SU-DHL-6 (cell line): ENCODE measurements around the gene MOGAT3.

Experiments used
- H2AFZ ChIP-seq: fragments of 200-600 bp; sonication (generic); 2 replicates; pipeline ENCODE4 v1.6.1; 2014; ENCODE audit warnings: low read depth, mild to moderate bottlenecking, moderate library complexity, mixed read lengths, antibody characterized with exemption, low read length; ENCODE audit not compliant: severe bottlenecking
- H3F3A ChIP-seq: fragments of 200-600 bp; shearing (Covaris generic); 2 replicates; pipeline ENCODE4 v1.6.0; 2016; ENCODE audit warnings: antibody characterized with exemption, mild to moderate bottlenecking; ENCODE audit not compliant: insufficient read depth
- H3K27ac ChIP-seq: fragments of 200-600 bp; sonication (generic); 2 replicates; pipeline ENCODE4 v1.5.1; 2016; ENCODE audit warnings: low read depth, mild to moderate bottlenecking, low read length, moderate library complexity, mixed read lengths
- H3K27me3 ChIP-seq: fragments of 200-600 bp; sonication (generic), shearing (Covaris generic); 2 replicates; pipeline ENCODE4 v1.6.0; 2014; ENCODE audit warnings: mild to moderate bottlenecking, low read length
- H3K36me3 ChIP-seq: fragments of 200-600 bp; sonication (generic); 2 replicates; pipeline ENCODE4 v1.6.1; 2014; ENCODE audit warnings: mild to moderate bottlenecking, low read length, mixed read lengths
- H3K4me2 ChIP-seq: fragments of 300-600, 200-600 bp; shearing (Covaris generic), sonication (generic); 2 replicates; pipeline ENCODE4 v1.6.0; 2014; ENCODE audit warnings: low read length, low read depth, mild to moderate bottlenecking; ENCODE audit not compliant: poor library complexity, severe bottlenecking
- H3K4me3 ChIP-seq: fragments of 200-600 bp; sonication (generic); 2 replicates; pipeline ENCODE4 v1.5.1; 2014; ENCODE audit warnings: antibody characterized with exemption, low read length, mild to moderate bottlenecking, mixed read lengths; ENCODE audit not compliant: insufficient read depth, poor library complexity, severe bottlenecking
- H3K79me2 ChIP-seq: fragments of 200-600 bp; sonication (generic); 2 replicates; pipeline ENCODE4 v1.6.1; 2014; ENCODE audit warnings: mild to moderate bottlenecking, low read length, moderate library complexity; ENCODE audit not compliant: insufficient read depth
- H3K9ac ChIP-seq: fragments of 200-600 bp; sonication (generic); 2 replicates; pipeline ENCODE4 v1.7.0; 2014; ENCODE audit warnings: mild to moderate bottlenecking, low read length
- H3K9me2 ChIP-seq: fragments of 200-600 bp; sonication (generic); replicated peaks from 2 replicates; pipeline ENCODE4 v1.6.1; 2014; ENCODE audit warnings: low read length; ENCODE audit not compliant: insufficient read depth
- H3K9me3 ChIP-seq: fragments of 200-600 bp; sonication (generic); 2 replicates; pipeline ENCODE4 v1.6.1; 2014; ENCODE audit warnings: low read length, mixed read lengths; ENCODE audit not compliant: insufficient read depth
- H4K20me1 ChIP-seq: fragments of 200-600 bp; sonication (generic); 2 replicates; pipeline ENCODE4 v1.6.1; 2014; ENCODE audit warnings: low read depth, mild to moderate bottlenecking, antibody characterized with exemption, low read length, moderate library complexity, mixed read lengths
- CTCF ChIP-seq: fragments of 200-600 bp; sonication (generic); IDR thresholded peaks from one replicate; pipeline ENCODE4 v1.5.1; 2017; ENCODE audit warnings: antibody characterized with exemption, mild to moderate bottlenecking, low read length, moderate library complexity; ENCODE audit not compliant: insufficient read depth, poor library complexity, severe bottlenecking
- EZH2phosphoT487 ChIP-seq: fragments of 200-600 bp; sonication (generic), shearing (Covaris generic); conservative IDR thresholded peaks from 2 replicates; pipeline ENCODE4 v1.6.1; 2018; ENCODE audit warnings: mild to moderate bottlenecking, antibody characterized with exemption, low read length, moderate library complexity, mixed read lengths

MOGAT3 gene

GRCh38 chr7:101177644-101178043, 23.2 kb downstream of the MOGAT3 start:
- TF ChIP-seq EZH2phosphoT487 (no peak), CTCF (no peak)
- H2AFZ ChIP-seq = no peak overlapping the region
- no peak overlapping the region for H3K9ac ChIP-seq
- H4K20me1 ChIP-seq = no peaks in the 10 kb centered on the region
- H3K4me3 ChIP-seq = no peak overlapping the region
- no peak overlapping the region for H3K4me2 ChIP-seq
- H3K27me3 ChIP-seq = no peaks in the 10 kb centered on the region
- H3K9me3 ChIP-seq = no peaks in the 10 kb centered on the region
- H3F3A ChIP-seq = no peaks in the 10 kb centered on the region
- no peaks in the 10 kb centered on the region for H3K36me3 ChIP-seq
- H3K27ac ChIP-seq = no peak overlapping the region
- no peaks in the 10 kb centered on the region for H3K9me2 ChIP-seq
- H3K79me2 ChIP-seq = no peaks in the 10 kb centered on the region

DNA sequence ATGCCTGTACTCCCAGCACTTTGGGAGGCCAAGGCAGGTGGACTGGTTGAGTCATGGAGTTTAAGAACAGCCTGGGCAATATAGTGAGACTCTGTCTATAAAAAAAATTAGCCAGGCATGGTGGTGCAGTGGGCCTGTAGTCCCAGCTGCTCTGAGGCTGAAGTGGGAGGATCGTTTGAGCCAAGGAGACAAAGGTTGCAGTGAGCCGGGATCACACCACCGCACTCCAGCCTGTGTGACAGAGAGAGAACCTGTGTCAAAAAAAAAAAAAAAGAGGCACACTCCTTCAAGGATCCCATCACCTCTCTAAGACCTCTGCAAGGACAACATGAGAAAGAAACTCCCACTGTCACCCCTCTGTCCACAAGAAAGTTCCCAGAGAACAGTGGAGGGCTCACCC, 25.2 kb downstream of the MOGAT3 start:
- no peaks in the 10 kb centered on the region for H3K9me2 ChIP-seq
- no peak for TF ChIP-seq EZH2phosphoT487
- no peak for TF ChIP-seq CTCF
- H3K36me3 ChIP-seq = no peaks in the 10 kb centered on the region
- H3K9ac ChIP-seq = no peak overlapping the region
- no peaks in the 10 kb centered on the region for H3K79me2 ChIP-seq
- no peak overlapping the region for H3K4me2 ChIP-seq
- H3K27me3 ChIP-seq = no peaks in the 10 kb centered on the region
- H3K4me3 ChIP-seq = no peak overlapping the region
- no peak overlapping the region for H3K27ac ChIP-seq
- H4K20me1 ChIP-seq = no peaks in the 10 kb centered on the region
- H3F3A ChIP-seq = no peaks in the 10 kb centered on the region
- no peaks in the 10 kb centered on the region for H3K9me3 ChIP-seq
- no peak overlapping the region for H2AFZ ChIP-seq

DNA sequence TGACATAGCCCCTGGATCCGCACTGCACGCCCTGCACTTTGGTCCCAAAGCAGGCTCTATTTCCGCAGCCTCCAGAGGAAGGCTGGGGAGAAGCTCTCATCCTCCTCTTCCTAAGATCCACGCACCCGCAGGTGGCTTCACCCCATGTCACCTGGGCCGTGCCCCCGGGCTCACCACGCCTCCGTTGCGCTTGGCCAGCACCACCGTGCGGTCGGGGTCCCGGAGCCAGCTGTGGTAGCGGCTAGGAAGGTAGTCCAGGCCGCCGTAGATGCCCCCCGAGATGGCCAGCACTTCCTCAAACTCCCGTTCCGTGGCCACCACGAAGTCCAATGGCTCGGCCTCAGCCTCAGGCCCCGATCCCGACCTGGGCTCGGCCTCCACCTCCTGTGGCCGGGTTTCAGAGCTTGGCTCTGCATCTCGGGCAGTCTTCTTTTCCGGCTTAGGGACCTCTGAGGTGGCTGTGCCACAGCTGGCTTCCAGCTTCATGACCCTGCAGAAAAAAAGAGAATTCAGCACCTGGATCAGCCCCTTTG, 26.4 kb downstream of the MOGAT3 start:
- Histone ChIP-seq H3K27ac (no peak overlapping the region), H3K36me3 (no peaks in the 10 kb centered on the region), H3K9me3 (no peaks in the 10 kb centered on the region), H3F3A (no peaks in the 10 kb centered on the region), H3K4me2 (no peak overlapping the region), H3K27me3 (no peaks in the 10 kb centered on the region), H4K20me1 (no peaks in the 10 kb centered on the region), H2AFZ (no peak overlapping the region), H3K4me3 (no peak overlapping the region), H3K9ac (no peak overlapping the region), H3K79me2 (no peaks in the 10 kb centered on the region), H3K9me2 (no peaks in the 10 kb centered on the region)
- TF ChIP-seq CTCF = no peak
